Measurements from ENCODE around the gene FGFR4. TPM values are rescaled to one million over a fixed set of nuclear protein-coding genes. Genes with fewer than 3 reads are reported as not detected.

Gene FGFR4
- total RNA-seq, 2 experiments from 2014 or later, result 1.4 to 1.5 TPM

GRCh38 chr5:177131019-177131320 is 44.3 kb downstream of the FGFR4 start:
- Mint-ChIP-seq H3K4me1 (peaks cover 33% of the 10 kb centered on the region), H3K27me3 (no peaks in the 10 kb centered on the region), H3K36me3 (peaks cover 12% of the 10 kb centered on the region), H3K4me3 (no peak overlapping the region), H3K9me3 (no peaks in the 10 kb centered on the region), H3K27ac (no peak overlapping the region)
- DNase-seq, result no peak

GRCh38 chr5:177131352-177132135 is 44.8 kb downstream of the FGFR4 start:
- Mint-ChIP-seq H3K36me3 (peaks cover 14% of the 10 kb centered on the region), H3K4me3 (peak overlapping the region; percentile 47), H3K4me1 (peaks cover 39% of the 10 kb centered on the region), H3K9me3 (no peaks in the 10 kb centered on the region), H3K27ac (peak overlapping the region; percentile 76), H3K27me3 (no peaks in the 10 kb centered on the region)
- no peak for DNase-seq

- Mint-ChIP-seq H3K9me3 (no peaks in the 10 kb centered on the region), H3K4me3 (peak overlapping the region; percentile 58), H3K36me3 (peaks cover 19% of the 10 kb centered on the region), H3K4me1 (peaks cover 44% of the 10 kb centered on the region), H3K27me3 (no peaks in the 10 kb centered on the region), H3K27ac (peak overlapping the region; percentile 80)
- peak; percentile 55 for DNase-seq
These were observed 45.7 kb downstream of the FGFR4 start for GRCh38 chr5:177132136-177133095.

- peak within 1 kb of the TSS; percentile 90 for H3K27ac Mint-ChIP-seq
- peak within 1 kb of the TSS; percentile 90 for H3K4me3 Mint-ChIP-seq
- H3K36me3 Mint-ChIP-seq, result peaks cover 25% of the 10 kb centered on the region
- H3K9me3 Mint-ChIP-seq, result no peaks in the 10 kb centered on the region
- H3K27me3 Mint-ChIP-seq, result no peaks in the 10 kb centered on the region
- peaks cover 43% of the 10 kb centered on the region for H3K4me1 Mint-ChIP-seq
- peak; percentile 94 for DNase-seq
These were observed 46.6 kb downstream of the FGFR4 start, which contains the start of gene NSD1 for GRCh38 chr5:177133096-177133852. TSS of gene NSD1 (plus strand) at chr5:177133773. CDS start at chr5:177135104, 1,331 bp downstream.

GRCh38 chr5:177133853-177134696 is 47.4 kb downstream of the FGFR4 start:
- peak; percentile 63 for DNase-seq
- peaks cover 35% of the 10 kb centered on the region for H3K4me1 Mint-ChIP-seq
- H3K9me3 Mint-ChIP-seq, result no peaks in the 10 kb centered on the region
- peak overlapping the region; percentile 90 for H3K4me3 Mint-ChIP-seq
- peaks cover 30% of the 10 kb centered on the region for H3K36me3 Mint-ChIP-seq
- peak overlapping the region; percentile 90 for H3K27ac Mint-ChIP-seq
- no peaks in the 10 kb centered on the region for H3K27me3 Mint-ChIP-seq

- Mint-ChIP-seq H3K27ac (peak overlapping the region; percentile 90), H3K36me3 (peaks cover 36% of the 10 kb centered on the region), H3K27me3 (no peaks in the 10 kb centered on the region), H3K4me3 (peak overlapping the region; percentile 90), H3K9me3 (no peaks in the 10 kb centered on the region), H3K4me1 (peaks cover 31% of the 10 kb centered on the region)
- DNase-seq, result no peak
These were observed 48.0 kb downstream of the FGFR4 start for GRCh38 chr5:177134697-177135225.

- Mint-ChIP-seq H3K36me3 (peaks cover 52% of the 10 kb centered on the region), H3K4me3 (no peak overlapping the region), H3K9me3 (no peaks in the 10 kb centered on the region), H3K27me3 (no peaks in the 10 kb centered on the region), H3K4me1 (peaks cover 41% of the 10 kb centered on the region), H3K27ac (no peak overlapping the region)
- no peak for DNase-seq
These were observed 53.6 kb downstream of the FGFR4 start for GRCh38 chr5:177140312-177140711.

GRCh38 chr5:177141496-177141895 is 54.8 kb downstream of the FGFR4 start:
- no peaks in the 10 kb centered on the region for H3K27me3 Mint-ChIP-seq
- DNase-seq, result no peak
- peaks cover 31% of the 10 kb centered on the region for H3K4me1 Mint-ChIP-seq

GRCh38 chr5:177142098-177142611 is 55.4 kb downstream of the FGFR4 start:
- Mint-ChIP-seq H3K27me3 (no peaks in the 10 kb centered on the region), H3K36me3 (peaks cover 41% of the 10 kb centered on the region), H3K9me3 (no peaks in the 10 kb centered on the region), H3K4me1 (peaks cover 25% of the 10 kb centered on the region), H3K4me3 (no peak overlapping the region), H3K27ac (no peak overlapping the region)
- no peak for DNase-seq

More at GRCh38 chr5:177141496-177141895, 54.8 kb downstream of the FGFR4 start:
- peaks cover 46% of the 10 kb centered on the region for H3K36me3 Mint-ChIP-seq
- no peak overlapping the region for H3K4me3 Mint-ChIP-seq
- no peaks in the 10 kb centered on the region for H3K9me3 Mint-ChIP-seq
- no peak overlapping the region for H3K27ac Mint-ChIP-seq

- Mint-ChIP-seq H3K27ac (no peak overlapping the region), H3K4me3 (no peak overlapping the region), H3K9me3 (no peaks in the 10 kb centered on the region), H3K27me3 (no peaks in the 10 kb centered on the region), H3K4me1 (peaks cover 25% of the 10 kb centered on the region), H3K36me3 (peaks cover 37% of the 10 kb centered on the region)
- no peak for DNase-seq
These were observed 56.1 kb downstream of the FGFR4 start for GRCh38 chr5:177142778-177143177.

- DNase-seq, result no peak
- Mint-ChIP-seq H3K4me3 (no peak overlapping the region), H3K27ac (no peak overlapping the region), H3K4me1 (peaks cover 6% of the 10 kb centered on the region), H3K27me3 (no peaks in the 10 kb centered on the region), H3K9me3 (no peaks in the 10 kb centered on the region), H3K36me3 (peaks cover 13% of the 10 kb centered on the region)
These were observed 60.4 kb downstream of the FGFR4 start for GRCh38 chr5:177146891-177147638.

Measured in activated naive CD8-positive, alpha-beta T cell treated with anti-CD3 and anti-CD28 coated beads for 36 hours (primary cell).